Measurements from ENCODE around the gene AKAP1.

- no peak for TF ChIP-seq POLR2A (IDR thresholded peaks at IDR 0.05)
- TF ChIP-seq CTCF (IDR thresholded peaks at IDR 0.05), result no peak
- TF ChIP-seq POLR2AphosphoS5 (IDR thresholded peaks at IDR 0.05), result no peak
Observed at GRCh38 chr17:57073626-57074025, 11.4 kb upstream of the AKAP1 start.

Data from prostate gland (tissue), 2 donors.